HG02970 (cell line): Measurements from ENCODE around the gene P3H2.
"Not testable (repeated sequence)": the region's sequence is repeated elsewhere in the genome, so short reads cannot be mapped to it uniquely, and the experiment has no call there.

Experiments
- ATAC-seq: cut with Tn5 transposase; IDR thresholded peaks from one replicate; pipeline ENCODE4 v1.9.1; 2021; ENCODE audit warnings: mild to moderate bottlenecking, moderate library complexity, moderate number of reproducible peaks; ENCODE audit not compliant: unreplicated experiment, low FRiP score

P3H2 gene

DNA sequence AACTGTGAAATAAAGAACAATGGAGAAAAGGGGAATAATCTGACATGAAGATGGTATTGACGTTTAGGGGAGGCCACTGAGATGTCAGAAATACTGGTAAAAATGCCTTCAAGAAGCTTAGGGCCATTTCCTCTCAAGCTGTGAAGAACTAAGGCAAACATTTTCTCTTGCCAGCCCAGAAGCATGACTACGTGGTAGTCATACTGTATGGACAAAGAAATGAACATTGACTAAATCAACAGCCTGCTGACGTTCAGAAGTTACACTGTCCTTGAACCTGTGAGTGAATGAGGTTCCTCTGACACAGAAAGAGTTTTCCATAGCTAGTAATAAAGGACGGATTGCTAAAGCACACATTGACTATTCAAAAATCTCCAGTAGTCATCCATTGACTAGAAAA, 121.0 kb downstream of the P3H2 start:
- no peak for ATAC-seq

DNA sequence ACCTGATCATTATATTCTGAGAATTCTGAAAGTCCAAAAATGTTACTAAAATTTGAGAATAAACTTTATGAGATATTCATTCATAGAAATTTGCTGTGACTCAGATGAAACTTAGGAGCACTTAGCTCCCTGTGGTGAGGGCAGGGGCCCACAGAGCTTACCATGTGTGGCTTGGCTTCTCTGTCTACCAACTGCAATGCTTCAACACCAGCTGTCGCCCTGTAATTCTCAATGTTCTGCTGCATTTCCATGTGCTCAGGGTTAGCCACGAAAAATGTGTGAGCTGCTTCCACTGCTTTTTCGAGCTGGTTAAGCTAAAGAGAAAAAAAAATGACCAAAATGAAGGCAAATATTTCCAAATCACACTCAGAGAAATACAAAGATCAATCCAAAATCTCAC, 125.6 kb downstream of the P3H2 start:
- no peak for ATAC-seq

DNA sequence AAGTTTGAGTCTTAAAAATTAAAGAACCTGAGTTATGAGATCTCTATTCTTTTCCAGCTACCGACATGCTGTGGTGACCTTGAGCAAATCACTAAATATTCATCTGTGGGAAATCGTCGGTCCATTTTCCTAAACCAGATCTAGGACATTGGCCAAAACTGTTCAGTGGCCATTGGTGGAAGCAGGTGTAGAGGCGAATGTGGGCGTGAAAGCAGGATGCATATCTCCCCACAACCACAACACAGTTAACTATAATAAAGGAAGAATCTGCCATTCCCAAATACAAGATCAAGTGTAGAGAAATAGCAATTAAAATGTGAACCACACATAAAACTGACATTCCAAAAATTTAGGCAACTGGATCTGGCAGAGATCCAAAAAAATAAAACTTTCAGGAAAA, 129.9 kb downstream of the P3H2 start:
- ATAC-seq: no peak

DNA sequence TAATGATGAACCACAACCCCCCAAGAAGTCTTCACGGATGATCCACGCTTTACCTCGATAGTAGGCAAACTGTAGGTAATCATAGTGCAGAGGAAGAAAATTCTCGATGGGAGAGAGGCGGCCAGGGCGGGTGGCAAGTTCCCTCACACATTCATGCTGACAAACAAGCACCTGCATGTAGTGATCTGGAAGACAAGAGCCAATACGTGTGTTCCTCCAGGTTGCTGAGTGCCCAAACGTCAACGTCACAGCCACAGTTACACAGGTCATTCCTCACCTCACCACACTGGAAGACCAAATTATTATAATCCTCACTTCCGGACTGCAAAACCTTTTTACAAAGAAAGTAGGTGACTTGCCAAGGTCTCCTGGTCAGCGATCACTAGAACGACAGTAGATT, 131.8 kb downstream of the P3H2 start:
- no peak for ATAC-seq

DNA sequence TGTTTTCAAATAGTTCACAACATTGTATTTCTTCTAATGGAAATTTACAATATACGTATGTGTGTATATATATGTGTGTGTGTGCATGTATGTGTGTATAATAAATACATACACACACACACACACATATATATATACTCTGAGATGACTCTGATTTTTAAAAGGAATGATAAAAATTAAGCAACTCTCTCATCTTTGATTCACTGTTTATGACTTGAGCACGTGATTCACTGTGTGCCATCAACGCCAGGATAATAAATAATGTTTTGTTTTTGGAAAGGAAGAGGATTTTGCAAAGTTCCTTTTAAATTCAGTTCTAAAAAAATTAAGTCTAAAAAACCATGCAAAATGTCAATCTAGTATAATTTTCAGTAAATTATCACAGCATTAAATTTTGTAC, 132.4 kb downstream of the P3H2 start:
- ATAC-seq: no peak

DNA sequence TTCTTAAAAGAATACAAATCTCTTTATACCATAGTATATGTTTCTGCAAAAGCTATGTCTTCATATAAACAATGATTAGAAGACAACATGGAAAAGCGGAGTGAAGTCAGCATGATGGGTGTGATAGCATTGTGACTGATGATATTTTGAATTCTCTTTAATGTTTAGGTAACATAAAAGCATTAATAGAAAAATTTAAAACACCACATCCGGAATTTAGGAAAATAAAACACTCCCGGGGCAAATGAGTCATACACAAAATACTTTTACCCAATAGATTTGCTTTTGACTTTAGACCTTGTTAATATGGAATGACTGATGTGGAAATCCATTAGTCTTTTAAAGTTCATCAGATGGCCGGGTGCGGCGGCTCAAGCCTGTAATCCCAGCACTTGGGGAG, 134.7 kb downstream of the P3H2 start:
- no peak for ATAC-seq

DNA sequence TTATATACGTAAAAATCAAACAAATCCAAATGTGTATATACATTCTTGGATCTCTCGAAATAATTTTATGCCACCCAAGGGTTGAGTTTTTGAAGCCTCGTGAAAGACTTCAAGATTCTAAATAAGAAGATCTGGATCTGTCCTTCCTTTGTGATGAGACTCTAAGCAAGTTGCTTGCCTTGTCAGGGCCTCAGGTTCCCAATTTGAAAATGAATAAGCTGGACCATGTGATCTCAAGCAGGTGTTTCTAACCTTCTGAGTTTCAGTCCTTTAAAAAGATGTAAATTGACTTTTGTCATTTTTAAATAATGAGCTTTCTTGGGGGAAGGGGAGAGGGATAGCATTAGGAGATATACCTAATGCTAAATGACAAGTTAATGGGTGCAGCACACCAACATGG, 137.1 kb downstream of the P3H2 start:
- ATAC-seq: no peak

DNA sequence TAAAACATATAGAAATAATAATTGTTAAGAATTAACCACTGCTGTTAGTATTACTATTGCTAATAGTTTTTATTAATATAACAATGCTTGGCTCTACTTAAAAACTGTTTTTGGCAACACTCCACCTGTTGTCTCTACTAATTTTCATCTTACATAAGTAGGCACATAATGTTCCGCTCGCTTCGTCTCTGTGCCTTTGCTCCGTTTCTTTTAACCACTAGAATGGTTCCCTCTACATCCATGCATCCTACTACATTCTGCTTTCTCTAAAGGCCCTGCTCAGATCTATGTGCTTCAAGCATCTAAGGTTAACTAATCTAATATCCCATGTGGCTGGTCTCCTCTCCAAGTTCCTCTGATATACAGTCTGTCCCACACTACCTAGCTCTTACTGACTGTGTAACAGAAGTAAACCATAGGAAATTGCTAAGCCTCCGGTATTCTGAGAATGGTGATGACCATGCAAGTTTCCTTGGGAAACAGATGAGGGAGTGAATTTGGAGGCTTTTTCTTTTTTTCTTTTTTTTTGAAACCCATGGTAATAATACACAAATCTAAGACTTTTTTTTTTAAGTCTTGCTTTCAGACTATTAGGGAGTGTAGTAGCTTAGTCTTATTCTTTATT, 138.3 kb downstream of the P3H2 start:
- ATAC-seq: no peak

DNA sequence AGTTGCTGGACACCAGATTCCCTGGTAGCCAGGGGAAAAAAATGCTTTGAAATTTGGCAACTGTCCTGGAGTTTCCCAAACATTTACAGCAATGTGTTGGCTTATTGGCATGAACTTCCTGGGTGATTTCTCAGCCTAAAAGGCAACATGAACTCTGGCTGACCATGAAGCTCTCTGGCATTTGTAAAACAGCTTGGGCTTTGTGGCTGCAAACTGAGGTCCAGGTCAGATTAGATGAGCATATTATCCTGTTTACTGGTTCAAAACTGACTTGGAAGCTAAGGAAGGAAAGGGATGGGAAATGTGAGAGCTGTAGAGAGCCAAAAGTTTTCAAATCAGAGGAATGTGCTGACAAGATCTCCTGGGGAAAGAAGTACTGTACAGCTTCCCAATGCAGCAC, 139.0 kb downstream of the P3H2 start:
- no peak for ATAC-seq

DNA sequence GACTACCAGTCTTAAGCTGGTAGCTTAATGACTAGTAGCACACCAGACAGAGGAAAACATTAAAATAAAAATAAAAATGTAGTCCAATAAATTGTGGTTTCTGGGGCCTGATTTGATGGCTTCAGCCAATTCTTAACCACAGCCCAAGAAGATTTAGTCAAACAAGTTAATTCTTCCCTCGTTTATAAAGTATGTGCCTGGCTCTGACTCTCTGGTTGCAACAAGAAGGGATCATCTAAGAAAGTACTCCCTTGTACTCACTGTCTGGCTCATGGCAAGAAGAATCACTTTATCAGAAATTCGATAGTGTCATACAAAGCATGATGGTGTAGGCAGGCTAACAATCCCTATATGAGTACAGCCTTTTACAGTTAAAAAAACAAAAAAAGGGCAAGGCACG, 141.9 kb downstream of the P3H2 start:
- ATAC-seq: no peak

DNA sequence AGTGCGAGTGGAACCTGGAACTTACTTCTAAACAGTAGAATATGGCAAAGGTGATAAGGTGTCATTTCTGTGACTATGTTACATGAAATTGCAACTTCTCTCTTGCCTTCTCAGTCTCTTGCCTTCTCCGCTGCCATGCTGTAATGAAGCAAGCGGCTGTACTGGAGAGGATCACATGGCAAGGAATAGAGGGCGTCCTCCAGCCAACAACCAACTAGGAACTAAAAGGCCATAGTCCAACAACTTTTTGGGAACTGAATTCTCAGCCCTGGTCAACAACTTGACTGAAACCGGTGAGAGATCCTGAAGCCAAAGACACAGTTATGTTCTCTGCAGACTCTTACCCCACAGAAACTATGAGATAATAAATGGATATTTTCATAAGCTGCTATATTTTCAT, 143.5 kb downstream of the P3H2 start:
- no peak for ATAC-seq

DNA sequence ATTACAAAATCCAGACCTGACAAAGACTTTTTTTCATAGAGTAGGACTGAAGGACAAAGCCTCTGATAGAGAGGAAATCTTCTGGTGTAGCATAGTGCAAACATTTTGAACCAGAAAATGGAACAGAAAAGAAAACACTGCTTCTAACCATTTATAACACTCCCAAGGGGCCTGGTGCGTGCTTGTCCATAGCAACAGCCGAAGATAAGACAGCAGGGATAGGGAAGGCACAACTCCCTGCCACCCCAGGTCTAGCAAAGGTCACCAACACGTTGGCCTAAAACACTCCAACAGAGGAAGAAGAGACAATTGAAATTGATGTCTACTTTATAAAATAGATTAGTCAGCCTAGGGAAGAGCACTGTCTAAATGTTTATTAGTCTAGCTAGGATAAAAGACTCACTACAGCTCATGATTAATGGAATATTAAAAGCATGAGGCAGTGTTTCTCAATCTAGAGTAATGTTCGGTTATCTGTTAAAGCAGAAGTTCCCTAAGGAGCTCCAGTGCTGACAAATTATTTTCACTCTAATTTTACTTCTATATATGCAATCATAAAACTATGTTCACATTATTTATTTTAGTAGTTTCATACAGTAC, 145.2 kb downstream of the P3H2 start:
- no peak for ATAC-seq

DNA sequence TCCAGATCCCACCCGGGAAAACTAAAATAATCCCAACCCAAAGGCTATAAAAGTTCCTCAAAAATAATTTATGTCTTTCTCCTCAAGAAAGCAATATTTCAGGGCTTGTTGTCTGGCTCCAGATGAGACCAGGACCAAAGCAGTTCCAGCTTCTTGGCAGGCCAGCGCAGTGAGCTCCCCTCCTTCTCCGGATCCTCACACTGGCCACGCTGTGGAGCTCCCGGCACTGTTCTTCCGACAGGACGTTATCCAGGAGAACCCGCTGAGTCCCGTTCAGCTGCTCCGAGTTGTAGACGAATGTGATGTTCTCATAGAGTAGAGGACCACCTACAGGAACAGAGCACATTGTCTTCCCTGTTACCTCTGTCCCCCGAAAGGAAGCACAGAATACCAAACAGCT, 146.3 kb downstream of the P3H2 start:
- no peak for ATAC-seq

DNA sequence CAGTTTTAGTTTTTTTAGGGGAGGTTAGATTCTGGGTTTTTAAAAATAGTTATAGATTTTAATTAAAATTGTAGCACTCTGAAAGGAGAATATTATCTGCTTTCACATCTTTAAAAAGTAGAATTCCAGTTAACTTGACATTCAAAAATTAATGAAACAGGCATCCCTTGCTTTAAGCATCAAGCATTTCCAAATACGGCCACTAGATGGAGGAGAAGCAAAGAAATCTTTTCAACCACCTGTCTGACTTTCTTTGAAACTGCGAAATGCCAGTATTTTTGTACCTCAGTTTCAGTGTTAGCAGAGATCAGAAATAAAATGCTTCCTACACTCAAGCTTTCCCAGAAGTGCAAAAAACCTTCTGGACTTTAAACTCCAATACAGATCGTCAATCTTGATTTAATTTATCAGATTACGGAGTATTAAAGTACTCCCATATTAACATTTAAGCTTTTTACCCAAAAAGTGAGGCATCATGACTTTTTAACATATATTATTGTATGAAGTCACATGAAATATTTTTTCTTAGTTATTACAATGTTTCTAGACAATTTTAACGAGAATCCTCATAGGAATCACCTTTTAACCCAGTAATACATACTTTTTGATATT, 153.3 kb downstream of the P3H2 start:
- ATAC-seq: peak; percentile 57

DNA sequence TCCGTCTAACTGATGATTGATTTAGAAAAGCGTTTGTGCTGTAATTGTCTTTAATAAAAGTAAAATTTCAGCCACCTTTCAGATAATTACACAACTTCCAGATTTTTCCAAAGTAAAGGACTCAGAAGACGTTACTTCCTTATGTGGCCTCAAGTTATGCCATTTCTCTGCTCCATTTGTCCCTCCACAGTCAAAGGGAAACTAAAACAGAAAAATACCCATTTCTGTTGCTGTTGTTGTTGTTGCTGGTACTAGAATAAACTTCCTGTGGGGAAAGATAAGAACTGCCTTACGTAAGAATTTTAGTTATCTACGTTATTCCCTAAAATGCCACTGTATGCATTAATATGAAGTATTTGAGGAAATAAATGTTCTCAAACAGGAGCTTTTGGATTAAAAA, 153.9 kb downstream of the P3H2 start:
- no peak for ATAC-seq

DNA sequence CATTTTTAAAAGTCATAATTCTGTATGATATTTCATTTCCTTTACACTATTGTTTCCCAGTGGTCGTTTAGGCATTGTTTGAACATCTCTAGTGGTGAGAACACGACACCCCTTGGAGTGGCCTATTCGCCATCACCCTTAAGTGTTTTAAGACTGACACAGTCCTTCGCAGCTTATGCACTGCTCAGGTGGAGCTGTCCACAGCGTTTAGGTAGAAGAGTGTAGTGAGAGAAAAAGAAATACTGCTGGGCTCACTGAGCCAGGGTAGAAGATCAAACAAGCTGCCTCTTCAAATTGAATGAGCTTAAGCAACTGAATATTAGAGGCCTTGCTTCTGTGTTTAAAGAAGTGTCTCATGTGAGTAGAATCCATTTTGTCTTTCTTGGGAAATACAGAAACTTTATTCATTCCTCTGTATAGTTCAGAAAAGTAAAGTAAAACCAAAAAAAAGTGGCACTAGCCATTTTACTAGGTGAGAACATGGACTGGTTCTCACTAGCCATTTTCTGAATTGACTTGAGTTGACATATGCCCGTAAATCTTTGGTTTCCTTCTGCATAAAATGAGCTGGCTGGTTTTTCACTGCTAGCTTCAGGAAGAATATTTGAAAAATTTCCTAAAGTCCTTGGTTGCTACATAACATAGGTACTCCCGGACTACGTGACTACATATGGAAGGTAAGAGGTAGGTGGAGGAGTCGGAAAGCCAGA, 155.9 kb downstream of the P3H2 start:
- no peak for ATAC-seq

DNA sequence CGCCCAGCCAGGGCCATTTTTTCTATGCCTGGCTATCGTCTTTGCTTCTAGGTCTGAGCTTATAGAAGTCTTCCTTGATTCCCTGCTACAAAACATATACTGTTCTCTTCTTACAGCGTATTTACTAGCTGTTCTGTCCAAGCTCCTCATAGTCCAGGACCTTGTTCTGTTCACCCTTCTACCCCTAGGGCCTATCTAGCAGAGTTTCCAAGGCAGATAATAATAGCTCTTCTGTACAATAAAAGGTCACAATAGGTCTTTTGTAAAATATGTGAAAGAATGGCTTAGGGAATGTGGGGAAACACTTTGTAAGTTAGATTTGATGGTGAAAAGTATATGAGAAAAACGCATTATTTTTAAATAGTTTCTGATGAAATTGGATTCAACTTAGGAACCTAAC, 158.2 kb downstream of the P3H2 start:
- ATAC-seq: no peak

DNA sequence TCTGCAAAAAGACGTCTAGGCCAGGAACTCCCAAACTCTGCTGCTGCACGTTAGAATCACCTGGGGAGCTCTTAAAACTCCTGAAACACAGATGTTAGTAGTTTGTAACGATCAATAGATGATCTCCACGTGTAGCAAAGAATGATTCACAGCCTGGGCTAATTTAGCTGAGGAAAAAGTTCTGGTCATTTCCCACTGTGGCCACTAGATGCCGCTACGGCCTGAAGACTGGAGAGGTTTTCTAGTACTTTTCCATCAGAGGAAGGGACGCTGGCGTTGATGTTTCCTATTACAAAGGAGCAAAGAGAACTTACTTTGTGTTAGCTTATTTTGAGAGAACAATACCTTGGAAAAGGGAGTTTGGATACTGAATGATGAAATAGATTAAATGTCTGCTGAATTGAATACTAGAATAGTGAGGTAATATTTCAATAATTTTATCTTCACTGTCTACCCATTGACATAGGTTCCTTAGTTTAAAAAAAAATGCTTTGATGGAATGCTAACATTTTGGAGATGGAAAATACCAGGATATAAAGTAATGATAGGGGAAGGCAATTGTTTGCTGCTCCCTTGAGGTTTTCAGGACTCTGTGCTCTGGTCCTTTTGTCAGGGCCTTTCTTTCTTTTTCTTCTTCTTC, 159.1 kb downstream of the P3H2 start:
- ATAC-seq: peak; percentile 67

DNA sequence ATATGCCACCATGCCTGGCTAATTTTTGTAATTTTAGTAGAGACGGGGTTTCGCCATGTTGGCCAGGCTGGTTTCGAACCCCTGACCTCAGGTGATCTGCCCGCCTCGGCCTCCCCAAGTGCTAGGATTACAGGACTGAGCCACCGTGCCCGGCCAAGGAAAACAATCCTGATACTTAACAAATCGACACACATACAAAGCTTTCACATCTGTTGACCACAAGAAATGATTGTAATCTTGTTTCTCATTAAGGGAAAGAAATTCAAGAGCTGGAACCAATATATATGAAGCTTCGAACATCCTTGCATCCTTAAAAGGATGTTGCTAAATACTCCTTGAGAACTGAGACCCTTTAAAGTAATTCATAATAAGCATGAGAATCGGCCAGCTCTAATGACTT, 159.6 kb downstream of the P3H2 start:
- ATAC-seq: not testable (repeated sequence)

DNA sequence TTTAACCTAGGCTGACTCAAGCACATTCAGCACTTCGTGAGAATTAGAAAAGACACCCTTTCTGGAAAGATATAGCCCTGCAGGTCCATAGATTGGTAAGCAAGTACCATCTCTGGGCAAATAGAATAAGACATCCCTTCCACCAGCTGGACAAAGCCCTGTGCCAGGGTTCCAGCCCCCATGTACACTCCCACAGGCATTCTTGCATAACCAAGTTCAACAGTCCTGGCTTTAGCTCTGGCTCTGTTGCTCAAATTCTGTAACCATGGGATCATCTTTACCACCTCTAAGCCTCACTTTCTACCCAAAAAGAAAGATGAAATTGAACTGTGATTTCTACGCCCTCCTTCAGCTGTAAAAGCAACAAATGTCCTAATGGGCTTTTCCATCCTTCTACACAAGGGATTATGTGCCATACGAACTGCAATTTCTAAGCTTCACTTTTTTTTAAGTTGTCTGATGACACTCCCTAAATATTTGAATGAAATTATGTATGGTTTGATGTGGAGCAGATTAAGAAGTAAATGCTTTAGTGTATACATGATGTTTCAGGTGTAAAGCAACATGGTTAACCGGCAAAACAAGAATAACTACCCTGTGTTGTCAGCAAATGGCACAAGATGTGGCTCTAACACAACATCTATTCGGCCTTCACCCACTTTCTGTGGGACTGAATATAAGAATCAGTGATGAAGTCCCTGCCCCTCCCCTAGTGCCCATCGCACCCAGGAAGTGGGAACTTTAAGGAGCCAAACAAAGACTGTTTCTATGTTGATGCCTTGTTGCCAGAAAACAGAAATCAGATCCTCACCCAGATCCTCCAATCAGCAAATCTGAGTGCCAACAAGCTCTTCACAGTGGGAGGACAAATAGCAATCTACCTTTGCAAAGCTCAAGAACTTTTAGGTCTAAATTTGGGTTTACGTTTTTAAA, 165.7 kb downstream of the P3H2 start:
- no peak for ATAC-seq
